Measurements from ENCODE around the gene TMEM72.

DNA sequence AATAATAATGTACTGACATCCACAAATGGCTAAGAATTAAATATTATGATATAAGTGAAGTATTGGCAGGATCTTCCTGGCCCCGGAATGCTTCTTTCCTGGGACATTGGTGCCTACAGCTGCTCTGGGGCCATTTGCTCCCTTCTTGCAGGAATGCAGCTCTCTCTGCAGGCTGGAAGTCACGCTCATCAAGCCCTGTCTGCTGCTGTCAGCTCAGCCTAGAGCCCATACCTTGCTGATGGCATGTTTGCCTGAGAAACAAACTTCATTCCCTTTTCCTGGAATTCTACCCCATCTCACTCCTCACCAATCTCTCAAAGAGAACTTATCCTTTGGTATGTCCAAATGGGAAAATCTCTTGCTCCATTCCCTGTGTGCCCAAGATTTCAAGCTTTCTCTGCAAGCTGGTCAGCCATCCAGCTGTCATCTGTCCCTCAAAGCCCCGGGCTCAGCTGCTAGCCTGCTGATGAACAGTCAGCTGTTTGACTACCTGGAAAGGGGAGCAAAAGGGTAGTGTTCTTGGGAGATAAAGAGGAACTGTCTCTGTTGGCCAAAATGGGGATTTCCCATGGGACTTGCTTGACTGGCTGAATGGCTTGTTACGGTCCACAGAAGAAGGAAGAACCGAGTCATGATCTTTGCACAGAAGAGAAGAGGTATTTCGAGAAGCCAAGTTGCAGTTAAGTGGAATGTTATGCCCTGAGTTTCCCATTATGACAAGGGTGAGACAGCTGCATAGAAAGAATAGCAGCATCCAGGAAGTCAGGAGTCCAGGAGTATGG, 36.4 kb downstream of the TMEM72 start:
- TF ChIP-seq, protein P1, sequence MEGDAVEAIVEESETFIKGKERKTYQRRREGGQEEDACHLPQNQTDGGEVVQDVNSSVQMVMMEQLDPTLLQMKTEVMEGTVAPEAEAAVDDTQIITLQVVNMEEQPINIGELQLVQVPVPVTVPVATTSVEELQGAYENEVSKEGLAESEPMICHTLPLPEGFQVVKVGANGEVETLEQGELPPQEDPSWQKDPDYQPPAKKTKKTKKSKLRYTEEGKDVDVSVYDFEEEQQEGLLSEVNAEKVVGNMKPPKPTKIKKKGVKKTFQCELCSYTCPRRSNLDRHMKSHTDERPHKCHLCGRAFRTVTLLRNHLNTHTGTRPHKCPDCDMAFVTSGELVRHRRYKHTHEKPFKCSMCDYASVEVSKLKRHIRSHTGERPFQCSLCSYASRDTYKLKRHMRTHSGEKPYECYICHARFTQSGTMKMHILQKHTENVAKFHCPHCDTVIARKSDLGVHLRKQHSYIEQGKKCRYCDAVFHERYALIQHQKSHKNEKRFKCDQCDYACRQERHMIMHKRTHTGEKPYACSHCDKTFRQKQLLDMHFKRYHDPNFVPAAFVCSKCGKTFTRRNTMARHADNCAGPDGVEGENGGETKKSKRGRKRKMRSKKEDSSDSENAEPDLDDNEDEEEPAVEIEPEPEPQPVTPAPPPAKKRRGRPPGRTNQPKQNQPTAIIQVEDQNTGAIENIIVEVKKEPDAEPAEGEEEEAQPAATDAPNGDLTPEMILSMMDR (optimal IDR thresholded peaks at IDR 0.05 in 1 of 3, IDR thresholded peaks at IDR 0.05 in 1 of 3, conservative IDR thresholded peaks at IDR 0.05 in 1 of 3; ENCODE audit: extremely low read depth in 1 of 3, insufficient read depth in 2 of 3, low read length in 3 of 3), result no peak
- no peak for TF ChIP-seq EZH2 (IDR thresholded peaks at IDR 0.05; ENCODE audit: low read length)
